ENCODE results near the gene KY.
"Not testable (repeated sequence)": the region's sequence is repeated elsewhere in the genome, so short reads cannot be mapped to it uniquely, and the experiment has no call there.

KY gene

GRCh38 chr3:134600206-134600605 is 50.6 kb downstream of the KY start:
- no peak for DNase-seq

GRCh38 chr3:134598763-134599545 is 51.9 kb downstream of the KY start:
- no peak for DNase-seq

GRCh38 chr3:134597390-134597970 is 53.3 kb downstream of the KY start:
- DNase-seq = no peak

- DNase-seq = not testable (repeated sequence)
These were observed 55.8 kb downstream of the KY start for GRCh38 chr3:134594986-134595385.

GRCh38 chr3:134594331-134594741 is 56.5 kb downstream of the KY start:
- no peak for DNase-seq

- no peak for DNase-seq
These were observed 58.0 kb downstream of the KY start for GRCh38 chr3:134592806-134593205.

- DNase-seq = no peak
These were observed 60.1 kb downstream of the KY start for GRCh38 chr3:134590766-134591165.

GRCh38 chr3:134579141-134579665 is 71.6 kb downstream of the KY start:
- no peak for DNase-seq

GRCh38 chr3:134576831-134577230 is 74.0 kb downstream of the KY start:
- no peak for DNase-seq

GRCh38 chr3:134576426-134576825 is 74.4 kb downstream of the KY start:
- DNase-seq = no peak

GRCh38 chr3:134569899-134570298 is 80.9 kb downstream of the KY start:
- not testable (repeated sequence) for DNase-seq

GRCh38 chr3:134568790-134569189 is 82.0 kb downstream of the KY start:
- no peak for DNase-seq

GRCh38 chr3:134567605-134568004 is 83.2 kb downstream of the KY start:
- DNase-seq = no peak

GRCh38 chr3:134564991-134565390 is 85.8 kb downstream of the KY start:
- no peak for DNase-seq

- DNase-seq = no peak
These were observed 87.2 kb downstream of the KY start for GRCh38 chr3:134563601-134564000.

- DNase-seq = no peak
These were observed 88.8 kb downstream of the KY start for GRCh38 chr3:134562055-134562454.

- DNase-seq = no peak
These were observed 91.2 kb downstream of the KY start for GRCh38 chr3:134559591-134559990.

All from NCI-H2029 (cell line).